ENCODE data around the gene SNCG. TPM values are rescaled to one million over a fixed set of nuclear protein-coding genes. Genes with fewer than 3 reads are reported as not detected.
A peak's percentile ranks its signal among the peaks of the same experiment; 100 is the strongest.

Gene SNCG
- total and polyA plus RNA-seq, 2 experiments from 2014 or later, result 4.0 to 17.0 TPM

DNA sequence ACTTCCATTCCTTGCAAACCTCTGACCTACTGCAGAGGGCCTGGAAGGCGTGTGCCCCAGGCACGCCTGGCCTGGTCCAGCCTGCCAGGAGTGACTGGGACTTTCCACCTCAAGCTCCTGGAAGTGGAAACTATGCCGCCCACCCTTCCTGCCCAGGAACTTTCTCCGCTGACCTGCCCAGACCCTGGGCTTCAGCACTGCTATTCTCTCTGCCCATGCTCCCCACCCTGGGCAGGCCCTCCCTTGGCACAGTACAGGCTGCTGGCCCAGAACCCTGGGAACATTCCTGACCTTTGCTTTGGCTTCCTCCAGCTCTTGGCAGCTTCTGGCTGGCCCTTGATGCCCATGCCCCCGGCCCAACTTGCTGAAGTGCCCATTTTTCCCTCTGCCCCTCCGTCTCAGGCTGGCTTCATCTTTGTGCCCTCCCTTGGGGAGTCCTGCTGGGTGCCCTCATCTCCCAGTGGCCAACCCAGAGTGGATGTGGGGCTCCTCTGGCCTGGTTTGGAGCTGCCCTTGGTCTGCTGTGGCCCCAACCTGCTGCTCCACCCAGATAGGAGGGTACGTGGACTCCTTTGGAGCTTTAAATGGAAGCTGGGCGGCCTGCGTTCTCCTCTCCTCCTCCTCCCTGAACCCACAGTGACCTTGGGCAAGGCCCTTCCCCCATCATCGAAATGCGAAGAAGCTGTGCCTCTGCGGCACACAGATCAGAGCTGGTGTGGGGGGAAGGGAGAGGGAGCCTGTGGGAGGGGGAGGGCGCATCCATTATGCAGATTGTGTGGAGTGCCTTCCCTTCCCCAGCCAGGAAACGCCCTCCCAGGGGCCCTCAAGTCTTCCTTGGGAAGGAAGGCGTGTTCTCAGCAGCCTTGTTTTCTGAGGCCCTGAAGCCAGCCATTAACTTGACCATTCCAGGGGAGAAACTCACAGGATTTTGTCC lies 4.4 kb upstream of the SNCG start:
- no peaks in the 10 kb centered on the region for H3K27me3 ChIP-seq (ENCODE audit: insufficient read depth)
- H3K36me3 ChIP-seq (ENCODE audit: insufficient read depth), result peaks cover 14% of the 10 kb centered on the region; the same call in 1 of the 2 replicates
- H3K4me1 Mint-ChIP-seq, result peaks cover 54% of the 10 kb centered on the region
- TF ChIP-seq, protein P1, sequence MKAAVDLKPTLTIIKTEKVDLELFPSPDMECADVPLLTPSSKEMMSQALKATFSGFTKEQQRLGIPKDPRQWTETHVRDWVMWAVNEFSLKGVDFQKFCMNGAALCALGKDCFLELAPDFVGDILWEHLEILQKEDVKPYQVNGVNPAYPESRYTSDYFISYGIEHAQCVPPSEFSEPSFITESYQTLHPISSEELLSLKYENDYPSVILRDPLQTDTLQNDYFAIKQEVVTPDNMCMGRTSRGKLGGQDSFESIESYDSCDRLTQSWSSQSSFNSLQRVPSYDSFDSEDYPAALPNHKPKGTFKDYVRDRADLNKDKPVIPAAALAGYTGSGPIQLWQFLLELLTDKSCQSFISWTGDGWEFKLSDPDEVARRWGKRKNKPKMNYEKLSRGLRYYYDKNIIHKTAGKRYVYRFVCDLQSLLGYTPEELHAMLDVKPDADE (IDR thresholded peaks at IDR 0.05), result no peak; the same call in 1 of the 2 replicates
- TF ChIP-seq, protein P2, sequence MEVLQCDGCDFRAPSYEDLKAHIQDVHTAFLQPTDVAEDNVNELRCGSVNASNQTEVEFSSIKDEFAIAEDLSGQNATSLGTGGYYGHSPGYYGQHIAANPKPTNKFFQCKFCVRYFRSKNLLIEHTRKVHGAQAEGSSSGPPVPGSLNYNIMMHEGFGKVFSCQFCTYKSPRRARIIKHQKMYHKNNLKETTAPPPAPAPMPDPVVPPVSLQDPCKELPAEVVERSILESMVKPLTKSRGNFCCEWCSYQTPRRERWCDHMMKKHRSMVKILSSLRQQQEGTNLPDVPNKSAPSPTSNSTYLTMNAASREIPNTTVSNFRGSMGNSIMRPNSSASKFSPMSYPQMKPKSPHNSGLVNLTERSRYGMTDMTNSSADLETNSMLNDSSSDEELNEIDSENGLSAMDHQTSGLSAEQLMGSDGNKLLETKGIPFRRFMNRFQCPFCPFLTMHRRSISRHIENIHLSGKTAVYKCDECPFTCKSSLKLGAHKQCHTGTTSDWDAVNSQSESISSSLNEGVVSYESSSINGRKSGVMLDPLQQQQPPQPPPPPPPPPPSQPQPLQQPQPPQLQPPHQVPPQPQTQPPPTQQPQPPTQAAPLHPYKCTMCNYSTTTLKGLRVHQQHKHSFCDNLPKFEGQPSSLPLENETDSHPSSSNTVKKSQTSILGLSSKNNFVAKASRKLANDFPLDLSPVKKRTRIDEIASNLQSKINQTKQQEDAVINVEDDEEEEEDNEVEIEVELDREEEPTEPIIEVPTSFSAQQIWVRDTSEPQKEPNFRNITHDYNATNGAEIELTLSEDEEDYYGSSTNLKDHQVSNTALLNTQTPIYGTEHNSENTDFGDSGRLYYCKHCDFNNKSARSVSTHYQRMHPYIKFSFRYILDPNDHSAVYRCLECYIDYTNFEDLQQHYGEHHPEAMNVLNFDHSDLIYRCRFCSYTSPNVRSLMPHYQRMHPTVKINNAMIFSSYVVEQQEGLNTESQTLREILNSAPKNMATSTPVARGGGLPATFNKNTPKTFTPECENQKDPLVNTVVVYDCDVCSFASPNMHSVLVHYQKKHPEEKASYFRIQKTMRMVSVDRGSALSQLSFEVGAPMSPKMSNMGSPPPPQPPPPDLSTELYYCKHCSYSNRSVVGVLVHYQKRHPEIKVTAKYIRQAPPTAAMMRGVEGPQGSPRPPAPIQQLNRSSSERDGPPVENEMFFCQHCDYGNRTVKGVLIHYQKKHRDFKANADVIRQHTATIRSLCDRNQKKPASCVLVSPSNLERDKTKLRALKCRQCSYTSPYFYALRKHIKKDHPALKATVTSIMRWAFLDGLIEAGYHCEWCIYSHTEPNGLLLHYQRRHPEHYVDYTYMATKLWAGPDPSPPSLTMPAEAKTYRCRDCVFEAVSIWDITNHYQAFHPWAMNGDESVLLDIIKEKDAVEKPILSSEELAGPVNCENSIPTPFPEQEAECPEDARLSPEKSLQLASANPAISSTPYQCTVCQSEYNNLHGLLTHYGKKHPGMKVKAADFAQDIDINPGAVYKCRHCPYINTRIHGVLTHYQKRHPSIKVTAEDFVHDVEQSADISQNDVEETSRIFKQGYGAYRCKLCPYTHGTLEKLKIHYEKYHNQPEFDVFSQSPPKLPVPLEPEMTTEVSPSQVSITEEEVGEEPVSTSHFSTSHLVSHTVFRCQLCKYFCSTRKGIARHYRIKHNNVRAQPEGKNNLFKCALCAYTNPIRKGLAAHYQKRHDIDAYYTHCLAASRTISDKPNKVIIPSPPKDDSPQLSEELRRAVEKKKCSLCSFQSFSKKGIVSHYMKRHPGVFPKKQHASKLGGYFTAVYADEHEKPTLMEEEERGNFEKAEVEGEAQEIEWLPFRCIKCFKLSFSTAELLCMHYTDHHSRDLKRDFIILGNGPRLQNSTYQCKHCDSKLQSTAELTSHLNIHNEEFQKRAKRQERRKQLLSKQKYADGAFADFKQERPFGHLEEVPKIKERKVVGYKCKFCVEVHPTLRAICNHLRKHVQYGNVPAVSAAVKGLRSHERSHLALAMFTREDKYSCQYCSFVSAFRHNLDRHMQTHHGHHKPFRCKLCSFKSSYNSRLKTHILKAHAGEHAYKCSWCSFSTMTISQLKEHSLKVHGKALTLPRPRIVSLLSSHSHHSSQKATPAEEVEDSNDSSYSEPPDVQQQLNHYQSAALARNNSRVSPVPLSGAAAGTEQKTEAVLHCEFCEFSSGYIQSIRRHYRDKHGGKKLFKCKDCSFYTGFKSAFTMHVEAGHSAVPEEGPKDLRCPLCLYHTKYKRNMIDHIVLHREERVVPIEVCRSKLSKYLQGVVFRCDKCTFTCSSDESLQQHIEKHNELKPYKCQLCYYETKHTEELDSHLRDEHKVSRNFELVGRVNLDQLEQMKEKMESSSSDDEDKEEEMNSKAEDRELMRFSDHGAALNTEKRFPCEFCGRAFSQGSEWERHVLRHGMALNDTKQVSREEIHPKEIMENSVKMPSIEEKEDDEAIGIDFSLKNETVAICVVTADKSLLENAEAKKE (CRISPR knock-in tag; IDR thresholded peaks at IDR 0.05), result peak; percentile 73
- peak; percentile 68; the same call in 1 of the 2 replicates for TF ChIP-seq CREB1 (CRISPR knock-in tag; IDR thresholded peaks at IDR 0.05; ENCODE audit: low read depth)
- TF ChIP-seq, protein P3, sequence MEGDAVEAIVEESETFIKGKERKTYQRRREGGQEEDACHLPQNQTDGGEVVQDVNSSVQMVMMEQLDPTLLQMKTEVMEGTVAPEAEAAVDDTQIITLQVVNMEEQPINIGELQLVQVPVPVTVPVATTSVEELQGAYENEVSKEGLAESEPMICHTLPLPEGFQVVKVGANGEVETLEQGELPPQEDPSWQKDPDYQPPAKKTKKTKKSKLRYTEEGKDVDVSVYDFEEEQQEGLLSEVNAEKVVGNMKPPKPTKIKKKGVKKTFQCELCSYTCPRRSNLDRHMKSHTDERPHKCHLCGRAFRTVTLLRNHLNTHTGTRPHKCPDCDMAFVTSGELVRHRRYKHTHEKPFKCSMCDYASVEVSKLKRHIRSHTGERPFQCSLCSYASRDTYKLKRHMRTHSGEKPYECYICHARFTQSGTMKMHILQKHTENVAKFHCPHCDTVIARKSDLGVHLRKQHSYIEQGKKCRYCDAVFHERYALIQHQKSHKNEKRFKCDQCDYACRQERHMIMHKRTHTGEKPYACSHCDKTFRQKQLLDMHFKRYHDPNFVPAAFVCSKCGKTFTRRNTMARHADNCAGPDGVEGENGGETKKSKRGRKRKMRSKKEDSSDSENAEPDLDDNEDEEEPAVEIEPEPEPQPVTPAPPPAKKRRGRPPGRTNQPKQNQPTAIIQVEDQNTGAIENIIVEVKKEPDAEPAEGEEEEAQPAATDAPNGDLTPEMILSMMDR (conservative IDR thresholded peaks at IDR 0.05; ENCODE audit: low read depth in 2 of 2), result no peak
- peak; percentile 84; the same call in 1 of the 2 replicates for TF ChIP-seq ZNF114 (CRISPR knock-in tag; IDR thresholded peaks at IDR 0.05)
- peak; percentile 19; the same call in 1 of the 2 replicates for TF ChIP-seq ZNF331 (CRISPR knock-in tag; IDR thresholded peaks at IDR 0.05; ENCODE audit: low read depth)
- H3K79me2 ChIP-seq (replicated peaks; ENCODE audit: insufficient read depth), result no peaks in the 10 kb centered on the region
- H3K4me1 ChIP-seq (ENCODE audit: insufficient read depth), result peaks cover 57% of the 10 kb centered on the region
- H3K27ac ChIP-seq (ENCODE audit: low read depth), result peak overlapping the region; percentile 96
- H3K4me2 ChIP-seq, result peak overlapping the region; percentile 78
- H3K27me3 Mint-ChIP-seq (ENCODE audit: insufficient read depth, low read depth, poor library complexity), result peaks cover 26% of the 10 kb centered on the region
- peak overlapping the region; percentile 54 for H3K4me3 Mint-ChIP-seq
- H2AFZ ChIP-seq, result peak overlapping the region; percentile 83; the same call in 1 of the 2 replicates
- peaks cover 39% of the 10 kb centered on the region for H3K36me3 Mint-ChIP-seq (ENCODE audit: low read depth)
- DNase-seq (ENCODE audit: low spot score), result peak; percentile 98
- H3K27ac Mint-ChIP-seq, result peak overlapping the region; percentile 95
- H3K4me3 ChIP-seq, result peak overlapping the region; percentile 47
- no peaks in the 10 kb centered on the region for H3K9me2 ChIP-seq (ENCODE audit: insufficient read depth)
- ATAC-seq, result peak; percentile 85
- peaks cover 15% of the 10 kb centered on the region for H3F3A ChIP-seq (replicated peaks; ENCODE audit: low read depth)
- H3K9me3 Mint-ChIP-seq, result peaks cover 38% of the 10 kb centered on the region
- no peaks in the 10 kb centered on the region for H4K20me1 ChIP-seq (replicated peaks; ENCODE audit: insufficient read depth)
